Measurements from ENCODE around the gene PPP3CA. TPM values are rescaled to one million over a fixed set of nuclear protein-coding genes. Genes with fewer than 3 reads are reported as not detected.

PPP3CA gene
- total RNA-seq, 4 donors from 2014 or later, result 19.0 to 39.6 (median 20.3) TPM

DNA sequence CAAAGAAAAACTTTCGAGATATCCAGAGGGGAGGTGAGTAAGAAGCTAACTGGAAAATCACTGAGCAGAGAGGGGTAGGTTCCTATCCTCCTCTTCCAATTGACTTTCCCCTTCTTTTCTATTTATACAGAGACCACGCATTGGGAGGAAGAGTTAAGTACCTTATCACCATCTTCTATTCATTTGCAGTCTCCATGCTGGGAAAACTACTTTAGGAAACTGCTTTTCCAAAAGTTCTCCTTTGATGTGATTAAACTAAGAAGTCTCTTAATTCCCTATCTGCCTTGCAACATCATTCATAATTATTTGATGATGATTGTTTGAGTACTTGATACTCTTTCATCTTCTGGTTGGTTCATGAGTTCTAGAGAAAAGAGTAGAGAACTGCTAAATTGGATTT lies 306.6 kb downstream of the PPP3CA start:
- H3K27me3 ChIP-seq, result no peaks in the 10 kb centered on the region
- TF ChIP-seq, protein P1, sequence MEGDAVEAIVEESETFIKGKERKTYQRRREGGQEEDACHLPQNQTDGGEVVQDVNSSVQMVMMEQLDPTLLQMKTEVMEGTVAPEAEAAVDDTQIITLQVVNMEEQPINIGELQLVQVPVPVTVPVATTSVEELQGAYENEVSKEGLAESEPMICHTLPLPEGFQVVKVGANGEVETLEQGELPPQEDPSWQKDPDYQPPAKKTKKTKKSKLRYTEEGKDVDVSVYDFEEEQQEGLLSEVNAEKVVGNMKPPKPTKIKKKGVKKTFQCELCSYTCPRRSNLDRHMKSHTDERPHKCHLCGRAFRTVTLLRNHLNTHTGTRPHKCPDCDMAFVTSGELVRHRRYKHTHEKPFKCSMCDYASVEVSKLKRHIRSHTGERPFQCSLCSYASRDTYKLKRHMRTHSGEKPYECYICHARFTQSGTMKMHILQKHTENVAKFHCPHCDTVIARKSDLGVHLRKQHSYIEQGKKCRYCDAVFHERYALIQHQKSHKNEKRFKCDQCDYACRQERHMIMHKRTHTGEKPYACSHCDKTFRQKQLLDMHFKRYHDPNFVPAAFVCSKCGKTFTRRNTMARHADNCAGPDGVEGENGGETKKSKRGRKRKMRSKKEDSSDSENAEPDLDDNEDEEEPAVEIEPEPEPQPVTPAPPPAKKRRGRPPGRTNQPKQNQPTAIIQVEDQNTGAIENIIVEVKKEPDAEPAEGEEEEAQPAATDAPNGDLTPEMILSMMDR (IDR thresholded peaks at IDR 0.05), result no peak
- TF ChIP-seq POLR2A (IDR thresholded peaks at IDR 0.05), result no peak

DNA sequence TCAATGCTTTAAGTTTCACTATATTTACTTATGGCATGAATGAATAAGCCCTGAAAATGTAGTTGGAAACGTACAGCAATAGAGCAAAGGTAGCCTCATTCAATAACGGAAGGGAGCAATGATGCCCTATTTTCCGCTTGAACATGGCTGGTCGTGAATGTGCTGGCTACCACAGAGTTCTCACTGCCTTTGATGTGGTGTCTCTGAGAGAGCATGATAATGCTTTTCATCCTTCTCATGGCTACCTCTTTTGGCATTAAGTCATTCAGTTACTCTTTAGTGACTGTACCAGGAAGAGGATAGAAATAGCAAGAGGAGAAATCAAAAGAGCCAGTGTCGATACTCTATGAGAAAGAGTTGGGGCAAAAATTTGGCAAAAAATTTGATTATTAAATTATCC lies 308.0 kb downstream of the PPP3CA start:
- Histone ChIP-seq H3K36me3 (no peaks in the 10 kb centered on the region), H3K4me1 (no peaks in the 10 kb centered on the region), H3K27me3 (no peaks in the 10 kb centered on the region), H3K27ac (no peak overlapping the region), H3K9me3 (no peaks in the 10 kb centered on the region), H3K4me3 (no peak overlapping the region)
- TF ChIP-seq, protein P1 (IDR thresholded peaks at IDR 0.05), result no peak
- no peak for TF ChIP-seq POLR2A (IDR thresholded peaks at IDR 0.05)
- no peak for DNase-seq

More for the DNA sequence above, 306.6 kb downstream of the PPP3CA start:
- H3K4me1 ChIP-seq, result no peaks in the 10 kb centered on the region
- H3K9me3 ChIP-seq, result no peaks in the 10 kb centered on the region
- peaks cover 0 to 3% (median 0%) of the 10 kb centered on the region in 3 donors for H3K36me3 ChIP-seq
- DNase-seq, result no peak
- H3K4me3 ChIP-seq, result no peak overlapping the region
- H3K27ac ChIP-seq, result no peak overlapping the region

DNA sequence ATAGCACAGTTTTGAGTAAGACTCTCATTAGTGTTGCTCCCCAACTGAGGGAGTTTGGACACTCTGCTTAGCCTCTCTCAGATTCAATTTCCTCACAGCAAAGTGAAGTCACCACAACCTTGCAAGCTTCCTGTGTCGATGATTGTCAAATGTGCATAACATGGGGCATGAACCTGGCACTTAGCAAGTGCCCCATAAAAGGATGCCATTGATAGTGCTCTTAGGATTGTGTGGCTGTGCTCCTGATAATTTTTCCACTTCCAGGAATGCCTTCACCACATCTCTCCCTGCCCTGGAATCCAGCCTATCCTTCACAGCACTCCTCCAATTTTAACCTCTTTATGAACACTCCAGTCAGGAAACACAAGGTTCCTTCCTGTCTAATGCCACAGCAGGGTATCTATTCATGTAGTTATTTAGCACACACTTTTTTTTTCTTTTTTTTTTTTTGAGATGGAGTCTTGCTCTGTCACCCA lies 309.4 kb downstream of the PPP3CA start:
- no peak overlapping the region for H3K4me3 ChIP-seq
- no peaks in the 10 kb centered on the region for H3K36me3 ChIP-seq
- H3K9me3 ChIP-seq, result no peaks in the 10 kb centered on the region
- no peaks in the 10 kb centered on the region for H3K27me3 ChIP-seq
- H3K4me1 ChIP-seq, result no peaks in the 10 kb centered on the region
- no peak overlapping the region for H3K27ac ChIP-seq
- TF ChIP-seq, protein P1 (IDR thresholded peaks at IDR 0.05), result no peak
- no peak for TF ChIP-seq POLR2A (IDR thresholded peaks at IDR 0.05)
- no peak for DNase-seq

DNA sequence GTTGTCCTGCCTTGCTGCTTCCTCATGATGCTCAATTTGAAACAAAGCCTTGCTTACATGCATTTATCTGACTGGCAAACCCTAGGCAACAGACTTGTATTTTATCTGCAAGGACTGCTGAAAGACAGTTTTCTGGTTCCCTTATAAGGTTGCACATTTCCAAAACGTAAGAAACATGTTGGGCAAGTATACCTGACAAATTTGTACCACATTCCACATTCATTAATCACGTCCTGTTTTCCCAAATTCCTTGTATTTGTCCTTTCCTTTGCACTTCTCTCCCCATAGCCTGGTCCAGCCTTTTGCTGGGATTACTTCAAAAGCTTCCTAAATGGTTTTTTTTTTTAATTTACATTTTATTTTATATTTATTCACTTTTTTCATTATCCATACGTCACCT lies 310.1 kb downstream of the PPP3CA start:
- TF ChIP-seq, protein P1 (IDR thresholded peaks at IDR 0.05), result no peak
- no peak for TF ChIP-seq POLR2A (IDR thresholded peaks at IDR 0.05)
- Histone ChIP-seq H3K9me3 (no peaks in the 10 kb centered on the region), H3K4me3 (no peak overlapping the region), H3K27ac (no peak overlapping the region), H3K4me1 (no peaks in the 10 kb centered on the region), H3K36me3 (peaks cover 0 to 2% (median 0%) of the 10 kb centered on the region in 3 donors), H3K27me3 (no peaks in the 10 kb centered on the region)
- no peak for DNase-seq

DNA sequence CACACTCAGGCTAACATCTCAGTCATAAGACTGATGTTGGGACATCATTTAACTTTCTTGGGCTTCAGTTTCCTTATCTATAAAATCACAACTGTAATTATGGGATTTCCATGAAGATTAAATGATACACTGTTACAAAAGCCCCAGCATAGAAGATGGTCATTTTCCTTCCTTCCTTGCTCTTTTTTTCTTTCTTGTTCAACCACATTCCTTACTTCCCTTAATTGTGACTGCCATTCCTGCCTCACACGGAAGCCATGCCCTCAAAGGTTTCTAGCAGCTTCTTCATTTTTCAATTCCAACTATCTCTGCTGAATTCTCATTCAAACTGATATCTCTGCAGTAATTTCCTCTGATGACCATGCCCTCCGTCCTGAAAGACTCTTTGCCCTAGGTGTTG lies 311.8 kb downstream of the PPP3CA start:
- peaks cover 0 to 6% (median 0%) of the 10 kb centered on the region in 3 donors for H3K36me3 ChIP-seq
- DNase-seq, result no peak
- no peak overlapping the region for H3K4me3 ChIP-seq
- H3K27me3 ChIP-seq, result no peaks in the 10 kb centered on the region
- TF ChIP-seq POLR2A (IDR thresholded peaks at IDR 0.05), result no peak
- TF ChIP-seq, protein P1 (IDR thresholded peaks at IDR 0.05), result no peak
- no peak overlapping the region for H3K27ac ChIP-seq
- H3K9me3 ChIP-seq, result no peaks in the 10 kb centered on the region
- no peaks in the 10 kb centered on the region for H3K4me1 ChIP-seq

DNA sequence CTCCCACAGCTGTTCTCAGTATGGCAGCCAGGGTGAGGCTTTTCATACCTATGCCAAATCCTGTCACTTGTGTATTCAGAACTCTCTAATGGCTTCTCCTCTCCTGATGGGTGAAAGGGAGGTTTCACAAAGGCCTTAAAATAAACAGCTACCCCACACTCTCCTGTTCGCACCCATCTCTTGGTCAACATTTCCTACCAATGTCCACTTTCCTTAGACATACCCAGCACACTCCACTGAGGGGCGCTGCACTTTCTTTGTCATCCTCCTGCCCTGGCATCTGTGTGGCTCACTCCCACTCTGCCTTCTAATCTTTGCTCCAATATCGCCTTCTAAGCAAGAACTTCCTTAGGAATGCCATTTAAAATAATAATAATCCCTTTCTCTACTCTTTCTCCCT lies 313.3 kb downstream of the PPP3CA start:
- no peaks in the 10 kb centered on the region for H3K9me3 ChIP-seq
- H3K4me3 ChIP-seq, result no peak overlapping the region
- no peaks in the 10 kb centered on the region for H3K4me1 ChIP-seq
- peaks cover 0 to 6% (median 0%) of the 10 kb centered on the region in 3 donors for H3K36me3 ChIP-seq
- DNase-seq, result no peak
- TF ChIP-seq, protein P1 (IDR thresholded peaks at IDR 0.05), result no peak
- no peak for TF ChIP-seq POLR2A (IDR thresholded peaks at IDR 0.05)
- H3K27me3 ChIP-seq, result no peaks in the 10 kb centered on the region
- H3K27ac ChIP-seq, result no peak overlapping the region

Measured in Peyer's patch (tissue), 4 donors.